ENCODE data around the gene CCNC.

DNA sequence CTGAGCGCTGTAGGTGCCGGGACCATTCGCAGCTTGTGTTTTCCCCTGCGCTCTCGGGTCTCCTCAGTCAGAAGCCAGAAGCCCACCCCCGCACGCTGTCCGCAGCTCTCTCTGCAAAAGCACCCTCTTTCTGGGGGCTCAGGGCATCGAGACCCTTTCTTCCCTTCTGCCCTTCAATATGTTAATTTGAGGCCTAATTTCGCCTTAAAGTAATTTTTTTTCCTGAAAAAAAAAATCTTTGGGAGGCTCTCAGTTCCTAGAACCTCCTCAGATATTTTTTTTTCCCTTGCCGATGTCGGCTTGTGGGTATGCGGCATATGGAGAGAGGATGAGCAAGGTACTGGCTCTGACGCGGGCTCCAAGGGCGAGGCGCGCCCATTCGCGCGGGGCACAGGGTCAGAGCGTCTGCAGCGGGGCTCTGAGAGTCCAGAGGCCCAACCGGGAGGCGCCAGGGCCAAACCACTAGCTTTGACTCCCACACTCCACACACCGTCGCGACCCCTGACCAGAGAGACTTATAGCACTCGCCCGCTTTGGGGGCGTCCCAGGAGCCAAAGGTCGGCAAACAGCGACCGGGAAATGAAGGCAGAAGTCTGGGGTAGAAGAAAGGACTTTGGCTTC is 39.1 kb upstream of the CCNC start:
- no peak for TF ChIP-seq CTCF (conservative IDR thresholded peaks at IDR 0.05; ENCODE audit: low read length)
- no peak for TF ChIP-seq EZH2phosphoT487 (IDR thresholded peaks at IDR 0.05; ENCODE audit: borderline replicate concordance)

Measured in Loucy (cell line).